NT2/D1 (cell line): ENCODE results near the gene MIF4GD.

Experiments used
- SUZ12 ChIP-seq: IDR thresholded peaks from 2 replicates; pipeline ENCODE4 v1.6.1; 2011; ENCODE audit not compliant: insufficient read length, insufficient read depth; ENCODE audit errors: extremely low read depth
- YY1 ChIP-seq: IDR thresholded peaks from 2 replicates; pipeline ENCODE4 v1.6.1; 2011; ENCODE audit not compliant: insufficient read length, insufficient read depth
- ZNF274 ChIP-seq: IDR thresholded peaks from 2 replicates; pipeline ENCODE4 v1.6.1; 2011; ENCODE audit warnings: mild to moderate bottlenecking, low read depth, low read length

GRCh38 chr17:75252039-75252816, 18.8 kb downstream of the MIF4GD start:
- TF ChIP-seq SUZ12 (no peak), YY1 (no peak), ZNF274 (no peak)
